Upper lobe of left lung (tissue), 6 donors: Measurements from ENCODE around the gene DNAJC10. TPM values are rescaled to one million over a fixed set of nuclear protein-coding genes. Genes with fewer than 3 reads are reported as not detected.
A peak's percentile ranks its signal among the peaks of the same experiment; 100 is the strongest.
"Not testable (repeated sequence)": the region's sequence is repeated elsewhere in the genome, so short reads cannot be mapped to it uniquely, and the experiment has no call there.

Experiments
- ATAC-seq, 2 donors: fragments of 200-7000 bp; cut with Tn5 transposase; one replicate each; pipeline ENCODE4 v1.9.1; 2022; ENCODE audit warnings: mild to moderate bottlenecking in 2 of 2, moderate library complexity in 2 of 2; ENCODE audit not compliant: low FRiP score in 2 of 2
- DNase-seq, 2 donors: peaks; one replicate each; pipeline ENCODE4 v3.0.0-alpha.2; 2019 to 2020
- H3K27ac ChIP-seq, 4 donors: fragments of 200-600 bp; sonication (generic); one replicate each; pipeline ENCODE4 v1.5.1; 2016 to 2019
- H3K27me3 ChIP-seq, 4 donors: fragments of 200-600 bp; sonication (generic); one replicate each; pipeline ENCODE4 v1.5.1; 2017 to 2019
- H3K36me3 ChIP-seq, 4 donors: fragments of 200-600 bp; sonication (generic); one replicate each; pipeline ENCODE4 v1.5.1; 2016 to 2019
- H3K4me1 ChIP-seq, 4 donors: fragments of 200-600 bp; sonication (generic); one replicate each; pipeline ENCODE4 v1.5.1; 2018 to 2019
- H3K4me3 ChIP-seq, 4 donors: fragments of 200-600 bp; sonication (generic); one replicate each; pipeline ENCODE4 v1.5.1; 2017 to 2019; ENCODE audit warnings: mild to moderate bottlenecking in 2 of 4, moderate library complexity in 1 of 4
- H3K9me3 ChIP-seq, 4 donors: fragments of 200-600 bp; sonication (generic); one replicate each; pipeline ENCODE4 v1.5.1; 2018 to 2019
- CTCF ChIP-seq, 6 experiments: fragments of 450-650 bp in 4 of 6; fragments of 200-600 bp in 2 of 6; sonication (generic) in 2 of 6; IDR thresholded peaks; one replicate each; pipeline ENCODE4 v1.5.1; 2016 to 2019; ENCODE audit warnings: antibody characterized with exemption in 6 of 6
- EP300 ChIP-seq, 4 donors: sonication (generic); formaldehyde crosslinking; IDR thresholded peaks; one replicate each; pipeline ENCODE4 v1.5.1; 2017; ENCODE audit warnings: antibody characterized with exemption in 4 of 4, control low read depth in 2 of 4
- POLR2A ChIP-seq, 4 donors: fragments of 450-650 bp; IDR thresholded peaks; one replicate each; pipeline ENCODE4 v1.5.1; 2016 to 2017; ENCODE audit warnings: antibody characterized with exemption in 4 of 4, mild to moderate bottlenecking in 2 of 4
- POLR2AphosphoS5 ChIP-seq, 2 donors: sonication (generic); formaldehyde crosslinking; IDR thresholded peaks; one replicate each; pipeline ENCODE4 v1.5.1; 2017; ENCODE audit warnings: antibody characterized with exemption in 2 of 2
- WGBS, 2 donors: methylation state at CpG; one replicate each; pipeline ENCODE4 v1.1.5; 2017 to 2018; 5-methylcytosine and 5-hydroxymethylcytosine counted together
- total RNA-seq, 6 donors: library from RNA; depleted of rRNA in 4 of 6; stranded (reverse); fragments of >200 nt in 4 of 6; gene quantifications; one replicate each; pipeline versions ENCODE4 v1.1.0 to v1.2.1, GENCODE V29; 2016 to 2021
- donor health status: DM: no; HTN: no; CAD: no; lungs with moderate emphysema.
- donor health status: DM: no; HTN: yes; CAD: no; lungs with severe emphysema.

DNAJC10 gene
- total RNA-seq, 6 donors from 2014 or later, result 13.7 to 94.6 (median 57.9) TPM

DNA sequence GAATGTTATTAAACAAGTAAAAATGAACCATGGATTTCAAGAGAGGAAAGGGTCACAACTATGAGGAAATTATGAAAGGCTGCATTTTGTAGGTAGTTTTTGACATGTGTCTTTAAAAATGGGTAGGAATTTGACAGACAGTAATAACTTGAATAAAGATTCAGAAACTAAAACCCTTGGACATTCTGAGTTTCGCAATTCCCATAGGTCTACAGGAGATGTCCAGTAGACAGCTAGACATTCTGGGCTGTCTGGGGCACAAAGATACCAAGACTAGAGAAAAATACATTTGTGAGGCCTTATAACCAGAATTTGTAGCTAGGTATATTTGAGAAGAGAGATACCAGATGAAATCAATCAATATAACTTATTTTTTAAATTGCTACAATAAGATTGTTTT, 42.3 kb downstream of the DNAJC10 start:
- no peak for TF ChIP-seq POLR2AphosphoS5 (IDR thresholded peaks at IDR 0.05)
- no peak for TF ChIP-seq EP300 (IDR thresholded peaks at IDR 0.05)
- no peak for TF ChIP-seq POLR2A (IDR thresholded peaks at IDR 0.05)
- no peak for TF ChIP-seq CTCF (IDR thresholded peaks at IDR 0.05)
- peaks cover 0 to 2% (median 0%) of the 10 kb centered on the region in 4 donors for H3K4me1 ChIP-seq
- H3K27me3 ChIP-seq, result no peaks in the 10 kb centered on the region
- peaks cover 3 to 78% (median 30%) of the 10 kb centered on the region in 4 donors for H3K36me3 ChIP-seq
- H3K9me3 ChIP-seq, result no peaks in the 10 kb centered on the region
- no peak overlapping the region for H3K4me3 ChIP-seq
- DNase-seq (no peak), ATAC-seq (no peak)
- H3K27ac ChIP-seq, result no peak overlapping the region
- 59 to 97% methylated on average over 1 of the region's 1 CpG for WGBS, 2 donors

GRCh38 chr2:182761903-182762302, 45.8 kb downstream of the DNAJC10 start:
- Histone ChIP-seq H3K9me3 (no peaks in the 10 kb centered on the region), H3K4me3 (no peak overlapping the region), H3K27me3 (no peaks in the 10 kb centered on the region), H3K27ac (no peak overlapping the region), H3K4me1 (peaks cover 0 to 2% (median 0%) of the 10 kb centered on the region in 4 donors), H3K36me3 (peaks cover 3 to 87% (median 28%) of the 10 kb centered on the region in 4 donors)
- no peak for TF ChIP-seq POLR2AphosphoS5 (IDR thresholded peaks at IDR 0.05)
- TF ChIP-seq CTCF (IDR thresholded peaks at IDR 0.05), result peak in 1 of 6 experiments; percentile 13
- WGBS, 2 donors, result 71 to 74% methylated on average over 4 of the region's 4 CpGs
- ATAC-seq, result peak in 1 of 2 donors; percentile 50
- no peak for DNase-seq

DNA sequence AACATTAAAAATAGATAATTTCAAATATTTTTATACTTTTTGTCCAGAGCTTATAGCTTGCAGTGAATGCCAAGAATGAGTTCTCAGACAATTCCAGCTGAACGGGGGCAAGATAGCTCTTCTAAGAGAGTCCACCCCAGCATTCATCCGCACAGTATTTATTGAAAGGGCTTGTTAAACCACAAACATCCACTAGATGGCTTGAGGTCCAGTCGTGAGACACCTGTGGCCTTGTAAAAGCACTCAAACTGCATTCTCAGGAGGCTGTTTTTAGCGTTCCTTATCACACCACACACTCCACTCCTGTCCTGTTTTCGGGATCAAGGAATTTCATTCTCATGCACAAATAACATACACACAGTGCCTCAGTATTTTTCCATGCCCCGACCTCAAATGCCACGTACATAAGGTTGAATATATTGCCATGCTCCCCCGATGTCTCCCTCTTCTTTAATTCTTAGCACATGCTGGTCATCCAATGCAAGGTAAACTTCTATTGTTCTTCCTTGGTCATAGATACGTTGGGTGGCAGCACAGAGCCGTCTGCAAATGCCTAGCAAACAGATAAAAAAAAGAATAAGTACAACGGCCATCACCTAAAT, 47.4 kb downstream of the DNAJC10 start:
- peaks cover 0 to 80% (median 23%) of the 10 kb centered on the region in 4 donors for H3K36me3 ChIP-seq
- H3K9me3 ChIP-seq, result no peaks in the 10 kb centered on the region
- DNase-seq, result peak in 1 of 2 donors; percentile 23
- TF ChIP-seq EP300 (IDR thresholded peaks at IDR 0.05) (no peak), CTCF (IDR thresholded peaks at IDR 0.05) (peak in 5 of 6 experiments; percentile 8 to 57 (median 36)), POLR2A (IDR thresholded peaks at IDR 0.05) (no peak), POLR2AphosphoS5 (IDR thresholded peaks at IDR 0.05) (no peak)
- H3K4me1 ChIP-seq, result peaks cover 0 to 2% (median 0%) of the 10 kb centered on the region in 4 donors
- no peak overlapping the region for H3K27ac ChIP-seq
- no peak for ATAC-seq
- no peaks in the 10 kb centered on the region for H3K27me3 ChIP-seq
- WGBS, 2 donors, result 61 to 66% methylated on average over 11 of the region's 11 CpGs
- H3K4me3 ChIP-seq, result no peak overlapping the region

GRCh38 chr2:182766626-182767025, 50.6 kb downstream of the DNAJC10 start:
- peaks cover 0 to 52% (median 9%) of the 10 kb centered on the region in 4 donors for H3K36me3 ChIP-seq
- WGBS, 2 donors, result 70 to 73% methylated on average over 6 of the region's 6 CpGs
- no peak for DNase-seq
- H3K27ac ChIP-seq, result no peak overlapping the region
- H3K4me1 ChIP-seq, result peaks cover 0 to 2% (median 0%) of the 10 kb centered on the region in 4 donors
- H3K9me3 ChIP-seq, result no peaks in the 10 kb centered on the region
- ATAC-seq, result no peak
- no peak overlapping the region for H3K4me3 ChIP-seq
- no peak for TF ChIP-seq POLR2AphosphoS5 (IDR thresholded peaks at IDR 0.05)
- TF ChIP-seq POLR2A (IDR thresholded peaks at IDR 0.05), result no peak
- TF ChIP-seq CTCF (IDR thresholded peaks at IDR 0.05), result no peak
- TF ChIP-seq EP300 (IDR thresholded peaks at IDR 0.05), result no peak
- no peaks in the 10 kb centered on the region for H3K27me3 ChIP-seq

DNA sequence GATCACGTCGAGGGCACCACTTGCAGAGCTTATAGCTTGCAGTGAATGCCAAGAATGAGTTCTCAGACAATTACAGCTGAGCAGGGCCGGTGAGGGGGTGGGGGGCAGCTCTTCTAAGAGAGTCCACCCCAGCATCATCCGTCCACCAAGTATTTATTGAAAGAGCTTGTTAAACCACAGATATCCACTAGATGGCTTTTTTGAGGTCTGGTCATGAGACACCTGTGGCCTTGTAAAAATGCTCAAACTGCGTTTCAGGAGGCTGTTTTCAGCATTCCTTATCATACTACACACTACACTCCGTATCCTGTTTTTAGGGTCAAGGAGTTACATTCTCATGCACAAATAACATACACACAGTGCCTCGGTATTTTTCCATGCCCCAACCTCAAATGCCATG, 51.5 kb downstream of the DNAJC10 start:
- Histone ChIP-seq H3K4me3 (no peak overlapping the region), H3K9me3 (no peaks in the 10 kb centered on the region), H3K27me3 (no peaks in the 10 kb centered on the region), H3K27ac (no peak overlapping the region), H3K4me1 (no peaks in the 10 kb centered on the region), H3K36me3 (peaks cover 0 to 45% (median 11%) of the 10 kb centered on the region in 4 donors)
- TF ChIP-seq POLR2A (IDR thresholded peaks at IDR 0.05) (no peak), EP300 (IDR thresholded peaks at IDR 0.05) (no peak), CTCF (IDR thresholded peaks at IDR 0.05) (peak in 1 of 6 experiments; percentile 15), POLR2AphosphoS5 (IDR thresholded peaks at IDR 0.05) (no peak)
- WGBS, 2 donors, result 73 to 74% methylated on average over 7 of the region's 7 CpGs
- ATAC-seq, result no peak
- DNase-seq, result no peak

- WGBS, 2 donors, result 97 to 100% methylated on average over 2 of the region's 2 CpGs
- ATAC-seq, H3K27me3 ChIP-seq, H3K4me3 ChIP-seq, H3K27ac ChIP-seq, H3K4me1 ChIP-seq, H3K9me3 ChIP-seq, DNase-seq: not testable (repeated sequence)
- peaks cover 0 to 36% (median 12%) of the 10 kb centered on the region in 4 donors for H3K36me3 ChIP-seq
These were observed 52.9 kb downstream of the DNAJC10 start for GRCh38 chr2:182768950-182769349.
